MCF 10A (cell line): ENCODE measurements around the gene STAG2. TPM values are rescaled to one million over a fixed set of nuclear protein-coding genes. Genes with fewer than 3 reads are reported as not detected.
A peak's percentile ranks its signal among the peaks of the same experiment; 100 is the strongest.

Source experiments
- BruUV-seq: library from RNA; stranded (reverse); fragments of 400-500 nt; replicated peaks from 2 replicates; lab custom pipeline; 2021; lab: Mats Ljungman, UMichigan
- CTCF ChIA-PET: fragments of 300-600 bp; sonication (Branson Sonifier 250); formaldehyde crosslinking; extraction: SDS; loops from one replicate; lab custom pipeline; 2021; ENCODE audit warnings: antibody characterized with exemption, inconsistent platforms; lab: Yijun Ruan, JAX
- POLR2A ChIA-PET: fragments of 300-600, 350-650 bp; sonication (Branson Sonifier 250); formaldehyde crosslinking; extraction: SDS; loops from one replicate; lab custom pipeline; 2020; ENCODE audit warnings: antibody characterized with exemption, inconsistent platforms; lab: Yijun Ruan, JAX
- DNase-seq: peaks from one replicate; pipeline ENCODE4 v3.0.0-alpha.2; 2018; ENCODE audit not compliant: unreplicated experiment
- H3K27ac Mint-ChIP-seq: one replicate; pipeline ENCODE4 v1.8.0; 2022; ENCODE audit warnings: mild to moderate bottlenecking, low read depth, mixed read lengths; ENCODE audit not compliant: unreplicated experiment
- H3K27me3 Mint-ChIP-seq: one replicate; pipeline ENCODE4 v1.8.0; 2022; ENCODE audit warnings: mixed read lengths; ENCODE audit not compliant: insufficient read depth, unreplicated experiment
- H3K36me3 Mint-ChIP-seq: one replicate; pipeline ENCODE4 v1.8.0; 2022; ENCODE audit warnings: mild to moderate bottlenecking, moderate library complexity, mixed read lengths; ENCODE audit not compliant: insufficient read depth, unreplicated experiment
- H3K4me1 Mint-ChIP-seq: one replicate; pipeline ENCODE4 v1.8.0; 2022; ENCODE audit warnings: mixed read lengths; ENCODE audit not compliant: insufficient read depth, unreplicated experiment
- H3K4me3 Mint-ChIP-seq: one replicate; pipeline ENCODE4 v1.8.0; 2022; ENCODE audit warnings: mild to moderate bottlenecking, moderate library complexity, mixed read lengths; ENCODE audit not compliant: unreplicated experiment
- H3K9me3 Mint-ChIP-seq: one replicate; pipeline ENCODE4 v1.8.0; 2022; ENCODE audit warnings: mixed read lengths; ENCODE audit not compliant: unreplicated experiment
- CTCF ChIP-seq: fragments of 200-600 bp; IDR thresholded peaks from one replicate; pipeline ENCODE4 v1.8.0; 2022; ENCODE audit warnings: antibody characterized with exemption, mild to moderate bottlenecking; ENCODE audit not compliant: unreplicated experiment
- intact Hi-C: fragments of 100-400 bp; cut with micrococcal nuclease; formaldehyde crosslinking; loops from 2 replicates; pipeline ENCODE4 v1.14.1; 2022
- total RNA-seq: library from RNA; stranded (reverse); gene quantifications from 2 replicates; pipeline ENCODE4 v1.2.3, GENCODE V29; 2022

The STAG2 gene
- total RNA-seq, 1 experiment from 2014 or later, result 80.7 TPM

- BruUV-seq, result no TSS peak
- intact Hi-C loops, result no loop called here
- Mint-ChIP-seq H3K27me3 (no peaks in the 10 kb centered on the region), H3K9me3 (no peaks in the 10 kb centered on the region), H3K27ac (no peak overlapping the region), H3K36me3 (peaks cover 14% of the 10 kb centered on the region), H3K4me1 (peaks cover 17% of the 10 kb centered on the region), H3K4me3 (no peak overlapping the region)
- CTCF ChIA-PET, result no interaction called here
- TF ChIP-seq CTCF, result no peak
- POLR2A ChIA-PET, result interaction anchor here (1.3 kb wide), 1 partner anchor 9 kb away, joined by 3 read pairs; no protein-coding TSS in a partner anchor
- no peak for DNase-seq
Observed at GRCh38 chrX:123973921-123974320, 12.4 kb downstream of the STAG2 start.

- H3K4me1 Mint-ChIP-seq, result peaks cover 17% of the 10 kb centered on the region
- BruUV-seq, result no TSS peak
- intact Hi-C loops, result no loop called here
- no peak overlapping the region for H3K4me3 Mint-ChIP-seq
- ChIA-PET POLR2A (no interaction called here), CTCF (interaction anchor here (5.3 kb wide), 1 partner anchor 142 kb away, joined by 83 read pairs; no protein-coding TSS in a partner anchor)
- H3K27me3 Mint-ChIP-seq, result no peaks in the 10 kb centered on the region
- H3K27ac Mint-ChIP-seq, result no peak overlapping the region
- no peak for DNase-seq
- H3K36me3 Mint-ChIP-seq, result peaks cover 14% of the 10 kb centered on the region
- TF ChIP-seq CTCF, result no peak
- no peaks in the 10 kb centered on the region for H3K9me3 Mint-ChIP-seq
Observed at GRCh38 chrX:123975180-123975579, 13.7 kb downstream of the STAG2 start.

- Mint-ChIP-seq H3K36me3 (peaks cover 14% of the 10 kb centered on the region), H3K27me3 (no peaks in the 10 kb centered on the region), H3K27ac (no peak overlapping the region), H3K4me3 (no peak overlapping the region), H3K9me3 (no peaks in the 10 kb centered on the region), H3K4me1 (peaks cover 12% of the 10 kb centered on the region)
- POLR2A ChIA-PET, result interaction anchor here (0.6 to 1.4 kb wide), 6 partner anchors 12 to 141 kb away, joined by 3 to 9 read pairs (median 4); partner anchors contain the start of gene STAG2
- CTCF ChIA-PET, result interaction anchor here (0.5 to 5.3 kb wide), 14 partner anchors 11 to 1328 kb away, joined by 3 to 83 read pairs (median 4); no protein-coding TSS in a partner anchor
- peak; percentile 60 for DNase-seq
- intact Hi-C loops, result loop anchor here (1.0 to 2.0 kb wide), 3 partner anchors 17 to 144 kb away; no protein-coding TSS in a partner anchor
- TF ChIP-seq CTCF, result peak; percentile 35
- BruUV-seq, result TSS peak; percentile 36
Observed at GRCh38 chrX:123976706-123977316, 15.3 kb downstream of the STAG2 start.

- no peak overlapping the region for H3K27ac Mint-ChIP-seq
- ChIA-PET POLR2A (interaction anchor here (1.0 kb wide), 1 partner anchor 47 kb away, joined by 3 read pairs; no protein-coding TSS in a partner anchor), CTCF (interaction anchor here (0.7 to 1.0 kb wide), 2 partner anchors 17 to 25 kb away, joined by 3 to 4 read pairs; no protein-coding TSS in a partner anchor)
Observed at GRCh38 chrX:123983240-123983639, 21.7 kb downstream of the STAG2 start.

More at GRCh38 chrX:123983240-123983639, 21.7 kb downstream of the STAG2 start:
- H3K9me3 Mint-ChIP-seq, result no peaks in the 10 kb centered on the region
- H3K4me3 Mint-ChIP-seq, result no peak overlapping the region
- intact Hi-C loops, result no loop called here
- DNase-seq, result no peak
- no peaks in the 10 kb centered on the region for H3K27me3 Mint-ChIP-seq
- peaks cover 5% of the 10 kb centered on the region for H3K4me1 Mint-ChIP-seq
- TF ChIP-seq CTCF, result no peak
- peaks cover 6% of the 10 kb centered on the region for H3K36me3 Mint-ChIP-seq
- no TSS peak for BruUV-seq
